Fibroblast of skin of abdomen (primary cell): ENCODE results near the gene RUFY3.
A peak's percentile ranks its signal among the peaks of the same experiment; 100 is the strongest.
"Not testable (repeated sequence)": the region's sequence is repeated elsewhere in the genome, so short reads cannot be mapped to it uniquely, and the experiment has no call there.

Source experiments
- DNase-seq: peaks from one replicate; pipeline ENCODE4 v3.0.0-alpha.2; 2013

RUFY3 gene

DNA sequence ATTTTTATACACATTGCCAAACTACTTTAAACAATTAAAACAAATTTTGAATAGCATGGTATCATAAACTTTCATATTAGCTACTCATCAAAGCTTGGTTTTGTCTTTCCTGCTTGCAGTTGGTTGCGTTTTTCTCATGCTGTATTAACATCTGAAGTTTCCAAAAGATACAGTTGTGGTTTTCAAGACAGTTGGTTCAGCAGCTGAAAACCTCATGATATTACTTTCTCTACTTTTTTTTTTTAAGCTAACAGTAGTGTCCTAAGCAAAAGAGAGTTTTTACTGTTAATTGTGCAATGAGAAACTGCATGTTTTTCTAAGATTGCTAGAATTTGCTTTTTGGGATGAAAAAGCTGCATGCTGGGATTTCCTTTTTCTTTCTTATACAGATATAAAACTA, 15.2 kb downstream of the RUFY3 start:
- no peak for DNase-seq

DNA sequence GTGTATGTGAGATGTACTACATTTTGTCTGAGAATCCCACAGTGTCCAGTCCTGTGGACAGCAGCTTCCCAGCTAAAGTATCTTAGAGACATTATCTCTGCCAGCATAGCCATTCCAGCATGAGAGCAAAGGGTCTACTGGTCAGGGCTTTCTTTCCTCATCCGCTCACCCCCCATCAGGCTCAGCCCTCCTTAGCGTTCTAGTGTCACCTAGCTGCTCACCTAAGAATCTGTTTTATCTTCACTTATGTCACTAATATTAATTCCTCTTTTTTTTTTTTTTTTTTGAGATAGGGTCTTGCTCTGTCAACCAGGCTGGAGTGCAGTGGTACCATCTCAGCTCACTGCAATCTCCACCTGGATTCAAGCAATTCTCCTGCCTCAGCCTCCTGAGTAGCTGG, 15.6 kb downstream of the RUFY3 start:
- DNase-seq = no peak

DNA sequence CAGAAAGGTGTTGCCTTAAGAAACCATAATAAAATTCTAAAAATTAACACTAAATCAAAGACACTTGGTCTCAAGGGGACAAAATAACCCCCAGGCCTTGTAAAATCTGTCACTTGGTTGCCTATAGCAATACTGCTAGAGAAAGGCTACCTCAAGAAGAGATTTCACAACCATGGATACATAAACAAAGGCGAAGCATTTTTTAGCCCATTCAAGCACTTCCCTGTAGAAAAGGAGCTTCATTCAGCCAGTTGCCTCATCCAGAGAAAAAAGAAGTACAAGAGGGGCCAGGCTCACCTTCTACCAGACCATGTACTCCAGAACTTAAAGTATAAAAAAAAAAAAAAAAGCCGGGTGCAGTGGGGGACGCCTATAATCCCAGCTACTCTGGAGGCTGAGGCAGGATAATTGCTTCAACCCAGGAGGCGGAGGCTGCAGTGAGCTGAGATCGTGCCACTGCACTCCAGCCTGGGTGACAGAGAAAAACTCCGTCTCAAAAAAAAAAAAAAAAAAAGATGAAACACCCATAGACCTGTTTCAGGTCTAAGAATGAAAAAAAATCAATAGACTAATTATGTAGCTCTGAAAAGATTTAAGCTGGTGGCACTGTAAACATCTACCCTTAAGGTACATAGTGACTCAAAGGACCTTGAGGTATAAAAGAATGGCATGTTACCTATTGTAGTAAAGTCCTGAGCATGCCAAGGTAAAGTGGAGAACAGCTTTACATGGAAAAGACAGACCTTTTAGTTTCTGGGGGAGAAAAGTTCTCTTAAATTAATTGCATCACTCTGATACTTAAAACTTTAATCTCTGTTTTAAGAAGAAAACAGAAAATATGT, 18.0 kb downstream of the RUFY3 start:
- no peak for DNase-seq

- peak; percentile 56 for DNase-seq
These were observed 20.3 kb downstream of the RUFY3 start for GRCh38 chr4:70741867-70742658.

GRCh38 chr4:70743731-70744130, 22.0 kb downstream of the RUFY3 start:
- DNase-seq = no peak

- peak; percentile 73 for DNase-seq
These were observed 24.5 kb downstream of the RUFY3 start for GRCh38 chr4:70746179-70746839.

GRCh38 chr4:70747874-70748273, 26.1 kb downstream of the RUFY3 start:
- no peak for DNase-seq

DNA sequence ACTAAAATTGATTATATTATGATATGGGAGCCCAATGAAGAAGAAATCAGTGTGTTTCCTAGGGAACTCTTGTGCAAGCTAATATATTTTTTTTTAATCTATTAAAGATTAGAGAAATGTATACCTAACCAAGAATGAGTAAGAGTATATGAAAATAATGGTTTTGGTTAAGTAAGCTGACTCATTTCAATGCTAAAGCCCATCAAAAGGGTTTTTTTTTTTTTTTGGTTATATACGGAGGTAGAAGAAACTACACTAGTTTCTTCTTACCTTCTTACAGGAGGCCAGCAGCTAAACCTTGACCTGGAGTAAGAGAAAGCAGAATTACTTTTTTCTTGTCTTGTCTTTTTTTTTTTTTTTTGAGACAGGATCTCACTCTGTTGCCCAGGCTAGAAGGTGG, 27.5 kb downstream of the RUFY3 start:
- DNase-seq = no peak

- no peak for DNase-seq
These were observed 30.5 kb downstream of the RUFY3 start for GRCh38 chr4:70752236-70752635.

DNA sequence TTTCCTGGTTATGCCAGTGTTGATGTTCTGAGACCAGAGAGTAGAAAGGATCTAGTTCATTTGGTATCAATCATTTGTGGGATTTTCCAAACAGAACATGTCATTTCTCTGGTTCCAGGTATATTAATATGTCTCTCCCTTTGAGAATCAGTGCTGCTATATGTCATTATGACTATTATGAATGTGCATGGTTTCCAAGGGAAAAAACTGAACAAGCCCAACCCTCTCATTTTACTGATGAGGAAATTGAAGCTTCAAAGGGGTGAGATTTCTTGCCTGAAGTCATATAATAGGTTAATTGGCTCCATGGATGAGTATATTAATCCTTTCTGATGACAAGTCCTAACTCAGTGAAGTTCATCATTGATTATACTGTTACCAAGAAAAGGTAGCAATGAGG, 31.9 kb downstream of the RUFY3 start:
- DNase-seq = no peak

- DNase-seq = no peak
These were observed 32.7 kb downstream of the RUFY3 start for GRCh38 chr4:70754470-70754869.

- no peak for DNase-seq
These were observed 33.4 kb downstream of the RUFY3 start for GRCh38 chr4:70754990-70755688.

GRCh38 chr4:70759126-70759525, 37.4 kb downstream of the RUFY3 start:
- peak; percentile 30 for DNase-seq

DNA sequence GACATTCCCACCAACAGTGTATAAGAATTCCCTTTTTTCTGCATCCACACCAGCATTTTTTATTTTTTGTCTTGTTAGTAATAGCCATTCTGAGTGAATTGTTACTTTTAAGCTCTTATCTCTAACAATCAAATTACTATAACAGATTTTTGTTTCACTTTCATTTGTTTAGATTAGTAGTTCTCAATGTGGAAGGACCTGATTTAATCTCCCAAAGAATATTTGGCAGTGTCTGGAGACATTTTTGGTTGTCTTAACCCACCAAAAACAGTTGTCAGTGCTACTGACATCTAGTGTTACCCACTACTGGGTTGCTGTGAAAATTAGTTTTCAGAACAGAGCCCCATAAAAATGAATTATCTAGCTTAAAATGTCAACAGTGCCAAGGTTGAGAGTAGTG, 37.9 kb downstream of the RUFY3 start:
- no peak for DNase-seq

GRCh38 chr4:70760662-70761061, 38.9 kb downstream of the RUFY3 start:
- no peak for DNase-seq

DNA sequence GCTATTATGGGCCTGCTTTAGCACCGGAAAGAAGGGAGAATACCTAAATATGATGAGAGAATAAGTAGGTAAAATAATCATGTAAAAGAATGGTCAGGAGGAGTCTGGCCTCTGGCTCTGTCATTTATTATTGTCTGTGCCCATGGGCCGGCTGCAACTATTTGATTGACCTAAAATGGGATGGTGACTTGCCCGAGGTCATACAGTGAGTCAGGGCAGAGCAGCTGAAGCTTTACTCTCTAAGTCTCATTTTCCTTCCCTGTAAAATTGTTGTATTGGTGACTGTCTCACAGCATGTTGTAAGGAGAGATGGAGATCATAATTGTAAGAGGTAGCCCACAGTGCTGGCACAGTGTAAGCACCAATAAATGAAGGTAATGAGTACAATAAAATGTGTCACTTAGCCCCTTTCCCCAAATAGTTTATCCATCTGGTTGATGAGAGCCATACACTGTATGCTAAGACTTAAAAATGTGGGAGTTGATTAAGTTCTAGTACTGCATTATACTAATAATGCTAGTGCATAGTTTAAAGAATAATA, 39.6 kb downstream of the RUFY3 start:
- DNase-seq = no peak

- no peak for DNase-seq
These were observed 43.6 kb downstream of the RUFY3 start for GRCh38 chr4:70765368-70765767.

DNA sequence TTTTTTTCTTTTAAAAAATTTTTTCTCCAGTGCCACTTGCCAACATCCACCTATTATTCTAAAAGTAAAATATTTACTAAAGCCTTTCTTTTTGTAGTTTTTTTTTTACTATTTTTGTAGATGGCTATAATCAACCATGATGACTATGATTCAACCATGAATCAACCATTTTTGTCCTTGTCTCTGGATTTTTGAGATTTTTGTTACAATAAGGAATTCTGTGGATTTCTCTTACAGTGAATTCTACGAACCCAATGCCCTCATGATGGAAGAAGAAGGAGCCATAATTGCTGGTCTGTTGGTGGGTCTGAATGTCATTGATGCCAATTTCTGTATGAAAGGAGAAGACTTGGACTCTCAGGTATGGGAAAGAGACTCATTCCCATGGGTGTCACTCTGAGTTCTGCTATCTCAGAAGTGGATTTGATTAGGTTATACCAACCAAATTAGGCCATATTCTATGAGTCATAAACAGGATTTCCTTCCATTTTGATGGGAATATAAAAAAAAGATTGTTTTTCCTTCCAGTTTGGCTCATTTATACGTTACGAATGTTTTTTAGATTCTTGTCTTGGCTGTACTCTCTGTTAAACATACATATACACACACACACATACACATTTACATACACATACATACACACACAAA, 46.7 kb downstream of the RUFY3 start:
- peak; percentile 15 for DNase-seq

GRCh38 chr4:70769396-70769795, 47.6 kb downstream of the RUFY3 start:
- DNase-seq = not testable (repeated sequence)

GRCh38 chr4:70772929-70773555, 51.3 kb downstream of the RUFY3 start:
- DNase-seq = no peak

DNA sequence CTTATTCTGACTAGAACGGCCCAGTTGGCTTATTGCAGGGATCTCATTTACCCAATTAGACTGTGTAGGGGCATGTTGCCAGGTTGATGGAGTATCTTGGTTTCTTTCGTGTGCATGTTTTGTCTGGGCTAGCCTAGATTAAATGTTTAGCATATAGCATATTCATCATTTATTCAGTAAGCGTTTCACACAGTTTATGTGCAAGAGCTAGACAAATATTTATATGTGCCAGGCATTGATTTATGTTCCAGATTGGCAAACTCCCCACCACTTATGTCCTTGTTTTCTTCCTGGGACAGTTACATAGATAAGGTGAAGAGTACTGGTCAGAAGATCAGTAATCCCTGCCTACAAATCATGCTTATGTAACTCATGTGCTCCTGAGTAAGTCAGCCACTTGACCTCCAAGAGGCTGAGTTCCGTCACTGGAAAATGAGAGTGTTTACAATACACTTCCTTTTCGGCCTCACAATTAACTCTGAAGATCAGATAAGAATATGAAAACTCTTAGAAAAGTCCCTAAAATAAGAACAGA, 57.2 kb downstream of the RUFY3 start:
- peak; percentile 3 for DNase-seq
